Hematopoietic multipotent progenitor cell treated with erythropoietin and hydrocortisone succinate and interleukin-3 and kit ligand, for 15 days (in vitro differentiated cells): ENCODE results near the gene NR3C2.
"Not testable (repeated sequence)": the region's sequence is repeated elsewhere in the genome, so short reads cannot be mapped to it uniquely, and the experiment has no call there.

ENCODE experiments used
- DNase-seq: peaks from one replicate; pipeline ENCODE4 v3.0.0-alpha.2; 2015; ENCODE audit warnings: low spot score

NR3C2 gene

GRCh38 chr4:148170408-148171365 lies 271.5 kb downstream of the NR3C2 start:
- DNase-seq: no peak

GRCh38 chr4:148166132-148166591 lies 276.1 kb downstream of the NR3C2 start:
- DNase-seq: no peak

GRCh38 chr4:148164557-148164956 lies 277.7 kb downstream of the NR3C2 start:
- no peak for DNase-seq

GRCh38 chr4:148162991-148163390 lies 279.2 kb downstream of the NR3C2 start:
- no peak for DNase-seq

- DNase-seq: no peak
Measured at GRCh38 chr4:148162519-148162918, 279.7 kb downstream of the NR3C2 start.

GRCh38 chr4:148161601-148162000 lies 280.6 kb downstream of the NR3C2 start:
- no peak for DNase-seq

- no peak for DNase-seq
Measured at GRCh38 chr4:148159793-148160192, 282.4 kb downstream of the NR3C2 start.

- DNase-seq: no peak
Measured at GRCh38 chr4:148154769-148155168, 287.4 kb downstream of the NR3C2 start.

- DNase-seq: no peak
Measured at GRCh38 chr4:148152868-148153625, 289.2 kb downstream of the NR3C2 start.

- no peak for DNase-seq
Measured at GRCh38 chr4:148151806-148152205, 290.4 kb downstream of the NR3C2 start.

- DNase-seq: no peak
Measured at GRCh38 chr4:148145475-148145874, 296.7 kb downstream of the NR3C2 start.

GRCh38 chr4:148143174-148143573 lies 299.0 kb downstream of the NR3C2 start:
- DNase-seq: no peak

GRCh38 chr4:148141501-148141900 lies 300.7 kb downstream of the NR3C2 start:
- DNase-seq: no peak

- DNase-seq: no peak
Measured at GRCh38 chr4:148126825-148127224, 315.4 kb downstream of the NR3C2 start.

GRCh38 chr4:148124512-148124911 lies 317.7 kb downstream of the NR3C2 start:
- no peak for DNase-seq

- DNase-seq: not testable (repeated sequence)
Measured at GRCh38 chr4:148123161-148123560, 319.1 kb downstream of the NR3C2 start.

GRCh38 chr4:148120216-148120615 lies 322.0 kb downstream of the NR3C2 start:
- no peak for DNase-seq

GRCh38 chr4:148118633-148119032 lies 323.6 kb downstream of the NR3C2 start:
- DNase-seq: no peak

GRCh38 chr4:148118179-148118578 lies 324.0 kb downstream of the NR3C2 start:
- no peak for DNase-seq

- no peak for DNase-seq
Measured at GRCh38 chr4:148116969-148117368, 325.2 kb downstream of the NR3C2 start.

GRCh38 chr4:148116264-148116663 lies 325.9 kb downstream of the NR3C2 start:
- no peak for DNase-seq

- no peak for DNase-seq
Measured at GRCh38 chr4:148114436-148114835, 327.8 kb downstream of the NR3C2 start.
